Progenitor cell of endocrine pancreas (in vitro differentiated cells): ENCODE results near the gene NUPR1. TPM values are rescaled to one million over a fixed set of nuclear protein-coding genes. Genes with fewer than 3 reads are reported as not detected.

Source experiments
- DNase-seq: peaks from one replicate; pipeline ENCODE4 v3.0.0; 2021; ENCODE audit warnings: low spot score; ENCODE audit not compliant: unreplicated experiment
- H3K27ac Mint-ChIP-seq: 2 replicates; pipeline ENCODE4 v1.8.0; 2021; ENCODE audit warnings: mild to moderate bottlenecking, moderate library complexity, mixed read lengths
- H3K27me3 Mint-ChIP-seq: 2 replicates; pipeline ENCODE4 v1.8.0; 2021; ENCODE audit warnings: mixed read lengths
- H3K36me3 Mint-ChIP-seq: 2 replicates; pipeline ENCODE4 v1.8.0; 2022; ENCODE audit warnings: mixed read lengths; ENCODE audit not compliant: insufficient read depth
- H3K4me1 Mint-ChIP-seq: 2 replicates; pipeline ENCODE4 v1.8.0; 2021; ENCODE audit warnings: low read depth, mixed read lengths
- H3K4me3 Mint-ChIP-seq: 2 replicates; pipeline ENCODE4 v1.8.0; 2021; ENCODE audit warnings: low read depth, mild to moderate bottlenecking, moderate library complexity, mixed read lengths
- H3K9me3 Mint-ChIP-seq: 2 replicates; pipeline ENCODE4 v1.8.0; 2021; ENCODE audit warnings: low read depth, mixed read lengths
- total RNA-seq: library from RNA; stranded (reverse); gene quantifications from 2 replicates; pipeline ENCODE4 v1.2.1, GENCODE V29; 2021
- TF ChIP-seq, protein P1 (sequence below): fragments of 200-600 bp; sonication (generic); IDR thresholded peaks from one replicate; pipeline ENCODE4 v1.5.0; 2021; ENCODE audit warnings: antibody characterized with exemption, mild to moderate bottlenecking; ENCODE audit not compliant: unreplicated experiment

NUPR1 gene
- total RNA-seq, 1 donor from 2014 or later, result not detected

- H3K4me1 Mint-ChIP-seq, result no peaks in the 10 kb centered on the region
- H3K36me3 Mint-ChIP-seq, result no peaks in the 10 kb centered on the region
- TF ChIP-seq, protein P1, sequence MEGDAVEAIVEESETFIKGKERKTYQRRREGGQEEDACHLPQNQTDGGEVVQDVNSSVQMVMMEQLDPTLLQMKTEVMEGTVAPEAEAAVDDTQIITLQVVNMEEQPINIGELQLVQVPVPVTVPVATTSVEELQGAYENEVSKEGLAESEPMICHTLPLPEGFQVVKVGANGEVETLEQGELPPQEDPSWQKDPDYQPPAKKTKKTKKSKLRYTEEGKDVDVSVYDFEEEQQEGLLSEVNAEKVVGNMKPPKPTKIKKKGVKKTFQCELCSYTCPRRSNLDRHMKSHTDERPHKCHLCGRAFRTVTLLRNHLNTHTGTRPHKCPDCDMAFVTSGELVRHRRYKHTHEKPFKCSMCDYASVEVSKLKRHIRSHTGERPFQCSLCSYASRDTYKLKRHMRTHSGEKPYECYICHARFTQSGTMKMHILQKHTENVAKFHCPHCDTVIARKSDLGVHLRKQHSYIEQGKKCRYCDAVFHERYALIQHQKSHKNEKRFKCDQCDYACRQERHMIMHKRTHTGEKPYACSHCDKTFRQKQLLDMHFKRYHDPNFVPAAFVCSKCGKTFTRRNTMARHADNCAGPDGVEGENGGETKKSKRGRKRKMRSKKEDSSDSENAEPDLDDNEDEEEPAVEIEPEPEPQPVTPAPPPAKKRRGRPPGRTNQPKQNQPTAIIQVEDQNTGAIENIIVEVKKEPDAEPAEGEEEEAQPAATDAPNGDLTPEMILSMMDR, result no peak
- peaks cover 28% of the 10 kb centered on the region for H3K27me3 Mint-ChIP-seq
- H3K9me3 Mint-ChIP-seq, result no peaks in the 10 kb centered on the region
- H3K27ac Mint-ChIP-seq, result no peak overlapping the region
- no peak overlapping the region for H3K4me3 Mint-ChIP-seq
- no peak for DNase-seq
These were observed 43.5 kb downstream of the NUPR1 start for GRCh38 chr16:28495098-28495793.

GRCh38 chr16:28494121-28494851 lies 44.5 kb downstream of the NUPR1 start, which contains the start of gene APOBR:
Gene APOBR, plus strand, starts transcription at chr16:28494643. Its CDS starts 39 bp downstream, at chr16:28494682.
- DNase-seq, result no peak
- H3K27me3 Mint-ChIP-seq, result peaks cover 25% of the 10 kb centered on the region
- H3K36me3 Mint-ChIP-seq, result peaks cover under 1% of the 10 kb centered on the region
- TF ChIP-seq, protein P1, result no peak
- H3K27ac Mint-ChIP-seq, result peak within 1 kb of the TSS; percentile 33
- H3K4me3 Mint-ChIP-seq, result no peak within 1 kb of the TSS
- H3K4me1 Mint-ChIP-seq, result no peaks in the 10 kb centered on the region
- no peaks in the 10 kb centered on the region for H3K9me3 Mint-ChIP-seq

DNA sequence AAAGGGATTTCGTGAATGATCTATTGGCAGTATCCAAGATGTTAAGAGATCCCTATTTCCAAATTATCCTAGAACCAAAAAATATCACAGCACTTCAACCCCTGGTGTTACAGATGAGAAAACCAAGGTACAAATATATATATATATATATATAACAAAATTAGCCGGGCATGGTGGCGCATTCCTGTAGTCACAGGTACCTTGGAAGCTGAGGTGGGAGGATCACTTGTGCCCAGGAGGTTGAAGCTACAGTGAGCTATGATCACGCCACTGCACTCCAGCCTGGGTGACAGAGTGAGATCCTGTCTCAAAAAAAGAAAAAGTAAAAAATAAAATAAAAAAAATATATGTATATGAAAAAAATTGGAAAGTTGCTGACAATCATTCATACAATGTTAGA lies 46.3 kb downstream of the NUPR1 start:
- peaks cover 24% of the 10 kb centered on the region for H3K27me3 Mint-ChIP-seq
- TF ChIP-seq, protein P1, result no peak
- no peak for DNase-seq
- H3K36me3 Mint-ChIP-seq, result peaks cover 5% of the 10 kb centered on the region
- peak overlapping the region; percentile 98 for H3K4me3 Mint-ChIP-seq
- peak overlapping the region; percentile 100 for H3K27ac Mint-ChIP-seq
- no peaks in the 10 kb centered on the region for H3K9me3 Mint-ChIP-seq
- no peaks in the 10 kb centered on the region for H3K4me1 Mint-ChIP-seq

- H3K27me3 Mint-ChIP-seq, result peaks cover 19% of the 10 kb centered on the region
- peak; percentile 71 for DNase-seq
- peak within 1 kb of the TSS; percentile 100 for H3K27ac Mint-ChIP-seq
- no peaks in the 10 kb centered on the region for H3K4me1 Mint-ChIP-seq
- TF ChIP-seq, protein P1, result no peak
- peaks cover 5% of the 10 kb centered on the region for H3K36me3 Mint-ChIP-seq
- H3K9me3 Mint-ChIP-seq, result no peaks in the 10 kb centered on the region
- H3K4me3 Mint-ChIP-seq, result peak within 1 kb of the TSS; percentile 98
These were observed 46.8 kb downstream of the NUPR1 start, which contains the start of gene CLN3 for GRCh38 chr16:28491970-28492474. Gene CLN3, minus strand, starts transcription at chr16:28492074. Its CDS starts 315 bp downstream, at chr16:28491759.

GRCh38 chr16:28491230-28491969 lies 47.4 kb downstream of the NUPR1 start:
- Mint-ChIP-seq H3K27me3 (peaks cover 13% of the 10 kb centered on the region), H3K36me3 (peaks cover 7% of the 10 kb centered on the region), H3K4me1 (no peaks in the 10 kb centered on the region), H3K9me3 (no peaks in the 10 kb centered on the region), H3K27ac (peak overlapping the region; percentile 100), H3K4me3 (peak overlapping the region; percentile 98)
- DNase-seq, result peak; percentile 28
- TF ChIP-seq, protein P1, result peak; percentile 38
